Small intestine (tissue), 7 donors: Measurements from ENCODE around the gene SPOUT1. TPM values are rescaled to one million over a fixed set of nuclear protein-coding genes. Genes with fewer than 3 reads are reported as not detected.

Experiments
- DNase-seq, 2 donors: peaks; one replicate each; pipeline versions ENCODE4 v3.0.0 to v3.0.0-alpha.2; 2013
- FAIRE-seq: peaks from 2 replicates; lab custom pipeline; 2012; peaks lifted over from hg19 to GRCh38; lab: Jason Lieb, UNC
- H3K27ac ChIP-seq, 3 donors: one replicate each; pipeline ENCODE4 v1.5.1; 2013; ENCODE audit warnings: low read length in 2 of 3, mild to moderate bottlenecking in 2 of 3, control low read depth in 1 of 3, inconsistent platforms in 1 of 3, low read depth in 1 of 3, moderate library complexity in 1 of 3
- H3K27me3 ChIP-seq, 3 donors: one replicate each; pipeline ENCODE4 v1.6.1; 2013; ENCODE audit warnings: low read length in 3 of 3, inconsistent platforms in 1 of 3; ENCODE audit not compliant: control insufficient read depth in 3 of 3, insufficient read depth in 3 of 3
- H3K36me3 ChIP-seq, 3 donors: one replicate each; pipeline ENCODE4 v1.6.1; 2013; ENCODE audit warnings: low read length in 3 of 3, inconsistent platforms in 1 of 3, low read depth in 1 of 3, mild to moderate bottlenecking in 1 of 3, moderate library complexity in 1 of 3; ENCODE audit not compliant: control insufficient read depth in 3 of 3, insufficient read depth in 2 of 3
- H3K4me1 ChIP-seq, 3 donors: one replicate each; pipeline ENCODE4 v1.6.1; 2013; ENCODE audit warnings: low read length in 2 of 3, inconsistent platforms in 1 of 3, low read depth in 1 of 3, mild to moderate bottlenecking in 1 of 3, moderate library complexity in 1 of 3; ENCODE audit not compliant: control insufficient read depth in 3 of 3, insufficient read depth in 2 of 3
- H3K4me3 ChIP-seq, 3 donors: one replicate each; pipeline ENCODE4 v1.5.1; 2013; ENCODE audit warnings: low read length in 3 of 3, control low read depth in 1 of 3, inconsistent platforms in 1 of 3, low read depth in 1 of 3, mild to moderate bottlenecking in 1 of 3, moderate library complexity in 1 of 3
- H3K9me3 ChIP-seq, 2 donors: one replicate each; pipeline ENCODE4 v1.6.1; 2013; ENCODE audit warnings: low read depth in 1 of 2, low read length in 1 of 2; ENCODE audit not compliant: control insufficient read depth in 2 of 2, insufficient read depth in 1 of 2
- WGBS, 3 donors: extraction: QIAGEN DNeasy Blood & Tissue Kit; methylation state at CpG; one replicate each; pipeline ENCODE4 v1.1.7; 2013; 5-methylcytosine and 5-hydroxymethylcytosine counted together
- polyA plus RNA-seq, 4 donors: library from polyadenylated mRNA; stranded (reverse) in 3 of 4; unstranded in 1 of 4; fragments of 200-250 nt in 3 of 4; fragments of 120-200 nt in 1 of 4; gene quantifications; one replicate each; pipeline versions ENCODE4 v1.2.1 to v1.2.3, GENCODE V29; 2013
- donor health status: healthy with polysubstance abuse.
- donor health status: control.
- donor health status: control.
- donor health status: Bipolar disorder and iron deficiency.
- donor health status: healthy.

Gene SPOUT1
- polyA plus RNA-seq, 4 donors = 21.0 to 36.7 (median 24.0) TPM

DNA sequence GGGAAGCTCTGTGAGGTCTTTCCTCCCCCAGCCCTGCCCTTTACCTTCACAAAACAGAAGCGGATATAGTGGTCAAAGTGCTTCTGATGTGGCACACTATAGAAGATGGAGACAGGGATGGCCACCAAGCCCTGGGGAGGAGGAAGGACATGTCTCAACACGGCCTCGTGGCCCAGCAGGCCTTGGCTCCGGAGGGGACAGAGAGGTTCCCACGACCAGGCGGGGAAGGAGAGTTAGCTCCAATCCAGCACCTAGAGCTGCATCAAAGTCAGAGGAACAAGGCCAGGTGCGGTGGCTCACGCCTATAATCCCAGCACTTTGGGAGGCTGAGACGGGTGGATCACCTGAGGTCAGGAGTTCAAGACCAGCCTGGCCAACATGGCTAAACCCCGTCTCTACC, 4.1 kb upstream of the SPOUT1 start:
- Histone ChIP-seq H3K36me3 (peaks cover 0 to 41% (median 0%) of the 10 kb centered on the region in 3 donors), H3K4me1 (peaks cover 0 to 24% (median 0%) of the 10 kb centered on the region in 3 donors), H3K27me3 (no peaks in the 10 kb centered on the region), H3K27ac (no peak overlapping the region), H3K4me3 (no peak overlapping the region), H3K9me3 (no peaks in the 10 kb centered on the region)
- WGBS, 3 donors = 95 to 99% (median 96%) methylated on average over 10 of the region's 10 CpGs
- DNase-seq = no peak
- FAIRE-seq = no peak

DNA sequence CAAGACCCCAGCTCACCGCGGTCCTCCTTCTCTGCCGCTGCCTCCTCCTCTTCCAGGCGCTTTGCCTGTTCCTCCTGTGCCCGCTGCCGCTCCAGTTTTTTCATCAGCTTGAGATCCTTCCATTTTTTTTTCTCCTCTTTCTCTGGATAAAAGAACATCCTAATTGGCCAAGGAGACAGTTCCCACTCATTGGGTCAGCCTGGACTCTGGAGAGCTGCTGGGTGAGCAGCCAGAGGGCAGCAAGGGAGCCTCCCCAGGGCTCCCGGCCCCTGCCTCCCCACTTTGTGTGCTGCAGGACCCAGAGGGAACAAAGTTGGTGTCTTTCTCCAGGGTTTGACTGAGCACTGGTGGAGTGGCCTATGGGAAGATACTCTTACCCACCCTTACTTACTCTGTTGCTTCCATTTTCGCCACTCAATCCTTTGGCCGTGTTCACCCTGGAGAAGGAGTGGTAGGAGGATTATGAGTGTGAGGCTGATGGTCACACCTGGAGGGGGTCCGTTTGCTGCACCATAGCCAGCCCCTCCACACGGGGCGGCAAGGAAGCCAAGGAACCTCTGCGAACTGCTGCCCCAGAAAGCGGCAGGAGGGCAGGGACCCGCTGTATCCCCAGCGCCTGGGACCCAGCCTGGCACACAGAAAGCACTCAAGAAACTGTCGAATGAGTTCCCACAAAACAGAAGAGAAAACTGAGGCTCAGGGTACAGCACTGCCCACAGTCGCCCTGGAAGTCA, 708 bp downstream of the SPOUT1 start:
- Histone ChIP-seq H3K9me3 (no peaks in the 10 kb centered on the region), H3K27ac (peak overlapping the region in 1 of 3 donors; percentile 81), H3K4me3 (peak overlapping the region; percentile 71 to 96 (median 82)), H3K36me3 (peaks cover 3 to 60% (median 5%) of the 10 kb centered on the region in 3 donors), H3K27me3 (no peaks in the 10 kb centered on the region), H3K4me1 (peaks cover 0 to 14% (median 0%) of the 10 kb centered on the region in 3 donors)
- WGBS, 3 donors = 31 to 34% (median 32%) methylated on average over 18 of the region's 18 CpGs
- DNase-seq (no peak), FAIRE-seq (no peak)

DNA sequence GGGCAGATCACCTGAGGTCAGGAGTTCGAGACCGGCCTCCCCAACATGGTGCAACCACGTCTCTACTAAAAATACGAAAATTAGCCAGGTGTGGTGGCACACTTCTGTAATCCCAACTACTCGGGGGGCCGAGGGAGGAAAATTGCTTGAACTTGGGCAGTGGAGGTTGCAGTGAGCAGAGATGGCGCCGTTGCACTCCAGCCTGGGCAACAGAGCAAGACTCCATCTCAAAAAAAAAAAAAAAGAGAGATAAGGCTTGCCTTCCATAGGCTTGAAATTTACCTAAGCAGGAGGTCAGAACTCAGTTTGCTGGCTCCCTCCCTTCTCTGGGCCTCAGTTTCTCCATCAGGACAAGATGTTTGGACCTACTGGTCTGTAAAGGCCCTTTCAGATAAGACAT, 1.3 kb downstream of the SPOUT1 start:
- Histone ChIP-seq H3K27me3 (no peaks in the 10 kb centered on the region), H3K4me3 (peak overlapping the region in 1 of 3 donors; percentile 96), H3K27ac (no peak overlapping the region), H3K9me3 (no peaks in the 10 kb centered on the region), H3K36me3 (peaks cover 5 to 61% (median 6%) of the 10 kb centered on the region in 3 donors), H3K4me1 (peaks cover 0 to 14% (median 0%) of the 10 kb centered on the region in 3 donors)
- 88 to 93% (median 92%) methylated on average over 8 of the region's 8 CpGs for WGBS, 3 donors
- DNase-seq (no peak), FAIRE-seq (no peak)

DNA sequence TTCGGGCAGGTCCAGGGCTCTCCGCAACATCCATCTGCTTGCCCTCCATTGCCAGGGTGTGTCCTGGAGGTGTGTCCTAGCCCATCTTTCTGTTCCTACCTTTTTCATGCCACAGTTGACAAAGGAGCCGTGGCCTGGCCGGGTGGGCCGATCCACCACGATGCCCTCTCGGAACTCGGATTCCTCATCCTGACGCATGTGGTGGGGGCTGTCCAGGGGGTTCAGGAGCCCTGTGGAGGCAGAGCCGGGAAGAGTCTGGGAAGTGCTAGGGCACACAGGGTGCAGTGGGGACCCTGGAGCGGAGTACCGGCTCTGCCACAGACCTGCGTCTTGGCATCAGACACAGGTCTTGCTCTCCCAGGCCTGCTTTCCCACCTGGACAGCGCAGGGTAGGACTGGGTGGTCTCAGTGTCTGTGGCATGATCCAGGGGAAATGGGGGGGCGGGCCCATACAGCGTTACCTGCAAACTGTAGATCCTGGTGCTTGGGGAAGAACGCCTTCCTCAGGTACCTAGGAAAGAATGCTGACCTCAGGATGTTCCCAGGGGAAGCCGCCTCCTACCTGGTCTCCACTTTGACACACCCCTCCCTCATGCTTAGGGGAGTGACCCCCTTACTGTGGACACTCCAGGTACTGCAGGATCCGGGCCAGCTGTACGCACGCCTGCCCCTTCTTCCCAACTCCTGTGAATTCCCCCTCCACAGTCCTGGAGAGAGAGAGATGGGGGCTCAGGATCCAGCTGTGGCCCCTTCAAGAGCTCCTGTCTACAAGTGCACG, 3.5 kb downstream of the SPOUT1 start:
- H3K27ac ChIP-seq = no peak overlapping the region
- H3K9me3 ChIP-seq = no peaks in the 10 kb centered on the region
- peaks cover 11 to 73% (median 15%) of the 10 kb centered on the region in 3 donors for H3K36me3 ChIP-seq
- DNase-seq (no peak), FAIRE-seq (no peak)
- peaks cover 0 to 14% (median 0%) of the 10 kb centered on the region in 3 donors for H3K4me1 ChIP-seq
- no peaks in the 10 kb centered on the region for H3K27me3 ChIP-seq
- no peak overlapping the region for H3K4me3 ChIP-seq
- 95 to 97% (median 96%) methylated on average over 21 to 22 of the region's 22 CpGs for WGBS, 3 donors

DNA sequence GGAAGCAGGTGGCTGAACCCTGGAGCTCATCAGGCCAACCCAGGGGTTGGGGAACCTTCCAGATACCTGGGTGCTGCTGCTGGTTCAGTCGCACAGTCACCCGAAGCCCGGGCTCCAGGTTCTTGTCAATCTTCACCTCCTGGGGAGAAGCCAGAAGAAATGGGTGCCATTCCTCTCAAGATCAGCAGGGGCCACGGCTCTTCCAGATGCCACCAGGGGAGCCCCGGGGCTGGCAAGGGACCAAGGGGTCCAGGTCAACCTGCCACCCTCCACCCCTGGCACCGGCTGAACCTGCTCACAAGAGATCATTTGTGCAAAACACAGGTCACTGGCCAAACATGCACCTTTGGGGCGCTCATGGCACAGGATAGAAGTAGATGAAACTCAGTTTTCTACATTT, 4.7 kb downstream of the SPOUT1 start:
- H3K36me3 ChIP-seq = peaks cover 11 to 85% (median 15%) of the 10 kb centered on the region in 3 donors
- no peak for FAIRE-seq
- no peak overlapping the region for H3K4me3 ChIP-seq
- 79 to 88% (median 82%) methylated on average over 7 of the region's 7 CpGs for WGBS, 3 donors
- no peak for DNase-seq
- no peak overlapping the region for H3K27ac ChIP-seq
- peaks cover 0 to 18% (median under 1%) of the 10 kb centered on the region in 3 donors for H3K4me1 ChIP-seq
- H3K9me3 ChIP-seq = no peaks in the 10 kb centered on the region
- H3K27me3 ChIP-seq = no peaks in the 10 kb centered on the region

DNA sequence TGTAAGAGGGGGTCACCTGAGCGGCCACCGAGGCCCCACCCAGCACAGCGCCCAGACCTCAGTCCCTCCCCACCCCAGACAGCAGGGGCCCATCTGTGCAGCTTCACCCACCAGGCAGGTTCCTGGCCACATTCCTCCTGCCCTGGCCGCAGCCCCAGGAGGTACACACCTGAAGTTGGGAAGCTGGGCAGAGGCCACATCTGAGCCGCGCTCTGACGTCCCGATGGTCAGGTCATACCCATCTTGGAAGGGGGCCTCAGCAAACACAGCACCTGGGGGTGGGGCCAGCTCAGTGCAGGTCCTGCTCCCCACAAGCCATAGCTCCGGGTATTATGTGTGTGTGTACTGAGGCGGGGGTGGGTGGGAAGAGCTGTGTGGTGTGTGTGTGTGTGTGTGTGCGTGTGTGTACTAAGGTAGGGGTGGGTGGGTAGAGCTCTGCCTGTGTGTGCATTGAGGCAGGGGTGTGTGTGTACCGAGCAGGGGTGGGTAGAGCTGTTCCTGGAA, 5.6 kb downstream of the SPOUT1 start:
- no peaks in the 10 kb centered on the region for H3K27me3 ChIP-seq
- no peak overlapping the region for H3K27ac ChIP-seq
- no peak overlapping the region for H3K4me3 ChIP-seq
- H3K36me3 ChIP-seq = peaks cover 11 to 86% (median 15%) of the 10 kb centered on the region in 3 donors
- DNase-seq (no peak), FAIRE-seq (no peak)
- no peaks in the 10 kb centered on the region for H3K9me3 ChIP-seq
- peaks cover 0 to 22% (median 4%) of the 10 kb centered on the region in 3 donors for H3K4me1 ChIP-seq
- WGBS, 3 donors = 87 to 89% (median 88%) methylated on average over 12 of the region's 12 CpGs

DNA sequence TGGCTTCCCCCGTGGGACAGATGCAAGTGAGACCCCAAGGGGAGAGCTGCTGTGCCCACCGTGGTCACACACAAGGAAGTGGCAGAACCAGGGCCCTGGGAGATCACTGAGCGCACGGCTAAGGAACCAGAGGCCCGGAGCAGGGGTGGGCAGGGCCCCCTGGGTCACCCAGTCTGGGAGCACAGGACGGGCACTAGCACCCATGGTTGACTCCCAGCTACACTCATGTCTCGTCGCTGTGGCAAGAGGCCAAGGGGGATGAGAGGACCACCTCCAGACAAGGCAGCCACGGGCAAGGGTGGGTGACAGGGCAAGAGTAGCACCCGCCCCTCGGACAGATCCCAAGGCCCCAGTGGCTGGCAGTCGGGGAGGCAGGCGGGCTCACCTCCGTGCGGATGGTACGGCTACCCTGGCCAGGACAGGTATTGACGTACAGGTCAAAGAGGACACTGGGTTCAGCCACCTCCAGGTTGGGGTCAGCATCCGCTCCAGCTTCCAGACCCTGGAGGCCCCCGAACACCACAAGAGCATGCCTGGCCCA, 6.2 kb downstream of the SPOUT1 start:
- DNase-seq = no peak
- 86 to 90% (median 89%) methylated on average over 17 to 19 of the region's 19 CpGs for WGBS, 3 donors
- peaks cover 0 to 17% (median 4%) of the 10 kb centered on the region in 3 donors for H3K4me1 ChIP-seq
- peaks cover 11 to 84% (median 15%) of the 10 kb centered on the region in 3 donors for H3K36me3 ChIP-seq
- H3K9me3 ChIP-seq = no peaks in the 10 kb centered on the region
- no peak overlapping the region for H3K4me3 ChIP-seq
- no peak for FAIRE-seq
- H3K27ac ChIP-seq = no peak overlapping the region
- no peaks in the 10 kb centered on the region for H3K27me3 ChIP-seq

DNA sequence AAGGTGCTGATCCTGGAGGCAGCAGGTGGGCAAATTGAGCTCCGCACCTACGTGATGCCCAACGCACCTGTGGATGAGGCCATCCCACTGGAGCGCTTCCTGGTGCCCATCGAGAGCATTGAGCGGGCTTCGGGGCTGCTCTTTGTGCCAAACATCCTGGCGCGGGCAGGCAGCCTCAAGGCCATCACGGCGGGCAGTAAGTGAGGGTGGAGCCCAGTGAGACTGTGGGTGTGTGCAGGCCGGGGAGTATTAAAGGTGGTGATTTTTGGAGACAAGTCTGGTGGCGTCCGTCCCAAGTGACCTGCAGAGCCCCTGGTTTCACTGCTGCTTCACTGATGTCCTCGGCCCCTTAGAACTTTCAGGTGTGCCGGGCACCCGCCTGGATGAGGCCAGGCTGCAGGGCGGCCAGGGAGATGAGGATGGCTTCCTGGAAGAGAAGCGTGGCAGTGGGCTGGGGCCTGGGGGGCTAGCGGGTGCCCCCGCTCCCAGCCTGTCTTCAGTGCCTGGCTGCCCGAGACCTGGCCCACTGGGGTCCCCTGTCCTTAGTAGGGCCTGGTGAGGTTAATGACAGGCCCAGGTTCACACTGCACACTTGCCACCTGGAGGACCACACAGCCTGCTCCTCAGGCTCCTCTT, 7.1 kb downstream of the SPOUT1 start:
- Histone ChIP-seq H3K27me3 (no peaks in the 10 kb centered on the region), H3K27ac (no peak overlapping the region), H3K36me3 (peaks cover 11 to 78% (median 15%) of the 10 kb centered on the region in 3 donors), H3K4me1 (peaks cover 0 to 15% (median 4%) of the 10 kb centered on the region in 3 donors), H3K4me3 (no peak overlapping the region), H3K9me3 (peaks cover 0 to 1% of the 10 kb centered on the region in 2 donors)
- no peak for DNase-seq
- 94 to 96% (median 94%) methylated on average over 22 of the region's 22 CpGs for WGBS, 3 donors
- no peak for FAIRE-seq
